GM18861 (cell line): ENCODE measurements around the gene SLC10A4.
A peak's percentile ranks its signal among the peaks of the same experiment; 100 is the strongest.

Source experiments
- ATAC-seq: cut with Tn5 transposase; IDR thresholded peaks from one replicate; pipeline ENCODE4 v1.9.1; 2021; ENCODE audit not compliant: unreplicated experiment

SLC10A4 gene

GRCh38 chr4:48484494-48485168 is 1.5 kb downstream of the SLC10A4 start:
- no peak for ATAC-seq

GRCh38 chr4:48489683-48490011 is 6.5 kb downstream of the SLC10A4 start:
- no peak for ATAC-seq

- ATAC-seq: no peak
Observed at GRCh38 chr4:48490012-48490679, 7.0 kb downstream of the SLC10A4 start, which contains the start of gene ZAR1. TSS of gene ZAR1 (plus strand) at chr4:48490252. CDS start at chr4:48490292, 40 bp downstream.

GRCh38 chr4:48490680-48491513 is 7.8 kb downstream of the SLC10A4 start:
- ATAC-seq: no peak

- ATAC-seq: no peak
Observed at GRCh38 chr4:48491514-48492176, 8.5 kb downstream of the SLC10A4 start.

- no peak for ATAC-seq
Observed at GRCh38 chr4:48493452-48494100, 10.4 kb downstream of the SLC10A4 start.

GRCh38 chr4:48495941-48496340 is 12.8 kb downstream of the SLC10A4 start:
- no peak for ATAC-seq

- ATAC-seq: no peak
Observed at GRCh38 chr4:48498895-48499294, 15.8 kb downstream of the SLC10A4 start.

GRCh38 chr4:48499551-48500066 is 16.5 kb downstream of the SLC10A4 start:
- peak; percentile 75 for ATAC-seq

GRCh38 chr4:48503233-48504025 is 20.3 kb downstream of the SLC10A4 start:
- no peak for ATAC-seq

GRCh38 chr4:48504026-48504330 is 20.8 kb downstream of the SLC10A4 start:
- ATAC-seq: no peak

GRCh38 chr4:48504352-48504751 is 21.2 kb downstream of the SLC10A4 start:
- no peak for ATAC-seq

GRCh38 chr4:48506716-48507115 is 23.6 kb downstream of the SLC10A4 start:
- ATAC-seq: no peak

- ATAC-seq: no peak
Observed at GRCh38 chr4:48509543-48509942, 26.4 kb downstream of the SLC10A4 start.

GRCh38 chr4:48518143-48518542 is 35.0 kb downstream of the SLC10A4 start:
- ATAC-seq: no peak

- ATAC-seq: no peak
Observed at GRCh38 chr4:48526406-48526805, 43.3 kb downstream of the SLC10A4 start.

GRCh38 chr4:48538358-48538757 is 55.2 kb downstream of the SLC10A4 start:
- ATAC-seq: no peak
